Tongue (tissue), 2 donors: ENCODE results near the gene OR10J5. TPM values are rescaled to one million over a fixed set of nuclear protein-coding genes. Genes with fewer than 3 reads are reported as not detected.
"Not testable (repeated sequence)": the region's sequence is repeated elsewhere in the genome, so short reads cannot be mapped to it uniquely, and the experiment has no call there.

ENCODE experiments used
- DNase-seq: peaks from one replicate; pipeline ENCODE4 v3.0.0-alpha.2; 2015
- total RNA-seq: library from RNA; depleted of rRNA; stranded (reverse); fragments of >200 nt; gene quantifications from one replicate; pipeline ENCODE4 v1.2.3, GENCODE V29; 2014

The OR10J5 gene, protein sequence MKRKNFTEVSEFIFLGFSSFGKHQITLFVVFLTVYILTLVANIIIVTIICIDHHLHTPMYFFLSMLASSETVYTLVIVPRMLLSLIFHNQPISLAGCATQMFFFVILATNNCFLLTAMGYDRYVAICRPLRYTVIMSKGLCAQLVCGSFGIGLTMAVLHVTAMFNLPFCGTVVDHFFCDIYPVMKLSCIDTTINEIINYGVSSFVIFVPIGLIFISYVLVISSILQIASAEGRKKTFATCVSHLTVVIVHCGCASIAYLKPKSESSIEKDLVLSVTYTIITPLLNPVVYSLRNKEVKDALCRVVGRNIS
- total RNA-seq: not detected

DNA sequence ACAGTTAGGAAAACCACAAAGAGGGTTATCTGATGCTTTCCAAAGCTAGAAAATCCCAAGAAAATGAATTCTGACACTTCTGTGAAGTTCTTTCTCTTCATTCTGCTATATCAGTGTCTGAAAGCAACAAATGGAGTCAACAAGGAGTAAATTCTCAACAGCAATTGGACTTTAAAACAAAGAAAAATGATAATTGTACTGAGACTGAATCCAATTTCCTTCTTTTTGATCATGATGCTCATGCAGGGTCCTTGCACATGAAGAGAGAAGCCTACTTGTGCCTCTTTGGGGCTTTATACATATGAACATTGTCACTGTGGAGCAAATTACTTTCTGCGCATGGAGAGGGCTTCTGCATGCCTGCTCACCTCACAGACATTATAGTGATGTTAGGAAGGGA is at the start of gene OR10J5:
Gene OR10J5, minus strand, starts transcription at position 101 of the 400 bp plus-strand sequence. Its CDS starts 0 bp downstream, at position 101.
- DNase-seq: no peak

DNA sequence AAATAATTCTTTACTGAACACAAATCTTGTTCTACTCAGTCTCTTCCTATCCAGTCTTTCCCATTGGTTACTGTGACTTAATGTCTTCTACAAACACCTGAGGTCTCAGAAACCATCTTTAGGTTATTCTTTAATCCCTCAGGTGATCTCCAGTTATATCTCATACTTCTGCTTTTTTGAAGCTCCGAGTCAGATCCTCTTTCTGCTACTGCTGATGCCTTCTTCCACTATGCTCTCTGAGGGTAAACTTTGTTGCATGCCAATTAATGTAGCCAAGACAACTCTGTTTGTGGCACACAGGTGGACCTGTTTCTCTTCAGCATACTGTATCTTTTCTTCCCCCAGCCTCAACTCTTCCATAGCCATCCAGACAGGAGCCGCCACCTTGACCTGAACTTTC is 48.7 kb upstream of the OR10J5 start:
- no peak for DNase-seq

DNA sequence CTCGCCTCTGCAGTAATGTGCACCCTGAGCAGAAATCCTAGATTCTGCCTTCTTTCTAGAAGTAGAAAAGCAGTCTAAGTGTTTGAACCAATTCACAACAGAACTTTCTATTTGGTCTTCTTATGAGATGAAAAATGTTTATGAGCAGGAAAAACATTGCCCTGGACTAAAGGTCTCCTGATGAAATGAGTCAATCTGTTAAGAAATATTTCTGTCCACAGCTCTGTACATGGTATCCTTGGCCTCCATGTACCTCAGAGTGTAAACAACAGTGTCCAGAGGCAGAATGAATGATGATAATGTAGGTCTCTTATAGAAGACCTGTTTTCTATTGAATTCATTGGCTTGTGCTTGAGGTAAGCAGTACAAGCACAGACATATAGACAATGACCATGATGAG is 45.6 kb upstream of the OR10J5 start:
- DNase-seq: no peak

DNA sequence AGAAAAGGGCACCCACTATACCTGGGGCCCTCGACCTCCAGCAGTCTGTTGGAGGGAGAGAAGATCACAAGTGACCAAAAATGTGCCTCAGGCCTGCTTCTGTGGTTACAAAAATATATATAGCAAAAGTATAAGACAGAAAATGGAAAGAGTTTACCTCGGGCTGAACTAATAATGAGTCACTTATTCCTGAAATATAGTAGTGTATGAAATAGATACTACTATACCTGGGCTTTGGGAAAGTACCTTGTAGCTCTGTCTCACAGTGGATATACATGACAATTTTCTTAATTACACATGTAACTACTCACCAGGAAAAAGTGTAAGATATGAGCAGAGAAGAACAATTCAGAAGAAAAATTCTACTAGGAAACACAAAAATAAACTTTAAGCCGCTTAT is 44.5 kb upstream of the OR10J5 start:
- no peak for DNase-seq

GRCh38 chr1:159577446-159577845 is 41.6 kb upstream of the OR10J5 start:
- DNase-seq: no peak

- DNase-seq: no peak
Observed at GRCh38 chr1:159562680-159563079, 26.9 kb upstream of the OR10J5 start.

GRCh38 chr1:159561497-159561896 is 25.7 kb upstream of the OR10J5 start:
- no peak for DNase-seq

DNA sequence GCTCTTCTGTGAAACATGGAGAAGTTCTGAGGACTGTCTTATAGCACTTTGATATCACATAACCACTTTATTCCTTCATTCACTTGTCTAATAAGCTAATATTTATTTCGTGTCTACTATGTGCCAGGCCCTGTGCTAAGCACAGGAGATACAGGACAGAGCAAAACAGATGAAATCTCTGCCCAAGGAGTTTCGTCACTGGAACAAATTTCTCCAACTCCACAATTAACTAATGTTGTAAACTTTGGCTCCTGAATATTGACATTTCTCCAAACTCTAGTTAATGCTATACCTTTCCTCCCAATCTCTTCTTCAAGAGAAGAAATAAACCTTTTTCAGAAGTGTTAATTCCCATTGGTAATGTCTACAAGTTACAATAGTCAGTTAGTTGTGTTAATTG is 24.8 kb upstream of the OR10J5 start:
- DNase-seq: no peak

GRCh38 chr1:159556931-159557369 is 21.1 kb upstream of the OR10J5 start:
- DNase-seq: peak; percentile 1

GRCh38 chr1:159554696-159555095 is 18.9 kb upstream of the OR10J5 start:
- DNase-seq: no peak

- no peak for DNase-seq
Observed at GRCh38 chr1:159554261-159554660, 18.5 kb upstream of the OR10J5 start.

- no peak for DNase-seq
Observed at GRCh38 chr1:159548126-159548525, 12.3 kb upstream of the OR10J5 start.

- no peak for DNase-seq
Observed at GRCh38 chr1:159532922-159533321, 2.9 kb downstream of the OR10J5 start.

GRCh38 chr1:159524792-159525191 is 11.0 kb downstream of the OR10J5 start:
- not testable (repeated sequence) for DNase-seq

GRCh38 chr1:159510229-159510541 is 25.6 kb downstream of the OR10J5 start:
- DNase-seq: no peak

- no peak for DNase-seq
Observed at GRCh38 chr1:159509440-159510228, 26.2 kb downstream of the OR10J5 start.

GRCh38 chr1:159508951-159509350 is 26.9 kb downstream of the OR10J5 start:
- no peak for DNase-seq

DNA sequence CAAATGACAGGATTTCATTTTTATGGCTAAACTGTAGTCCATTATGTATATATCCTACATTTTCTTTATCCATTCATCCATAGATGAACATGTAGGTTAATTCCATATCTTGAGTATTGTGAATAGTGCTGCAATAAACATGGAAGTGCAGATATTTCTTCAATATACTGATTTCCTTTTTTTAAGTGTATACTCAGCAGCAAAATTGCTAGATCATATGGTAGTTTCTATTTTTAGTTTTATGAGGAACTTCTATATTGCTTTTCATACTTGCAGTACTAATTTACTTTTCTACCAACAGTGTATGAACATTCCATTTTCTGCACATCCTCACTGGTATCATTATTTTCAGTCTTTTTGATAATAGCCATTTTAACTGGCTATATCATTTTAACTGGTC is 30.1 kb downstream of the OR10J5 start:
- DNase-seq: no peak

GRCh38 chr1:159501082-159501481 is 34.7 kb downstream of the OR10J5 start:
- DNase-seq: no peak

GRCh38 chr1:159494513-159495210 is 41.1 kb downstream of the OR10J5 start:
- DNase-seq: not testable (repeated sequence)

DNA sequence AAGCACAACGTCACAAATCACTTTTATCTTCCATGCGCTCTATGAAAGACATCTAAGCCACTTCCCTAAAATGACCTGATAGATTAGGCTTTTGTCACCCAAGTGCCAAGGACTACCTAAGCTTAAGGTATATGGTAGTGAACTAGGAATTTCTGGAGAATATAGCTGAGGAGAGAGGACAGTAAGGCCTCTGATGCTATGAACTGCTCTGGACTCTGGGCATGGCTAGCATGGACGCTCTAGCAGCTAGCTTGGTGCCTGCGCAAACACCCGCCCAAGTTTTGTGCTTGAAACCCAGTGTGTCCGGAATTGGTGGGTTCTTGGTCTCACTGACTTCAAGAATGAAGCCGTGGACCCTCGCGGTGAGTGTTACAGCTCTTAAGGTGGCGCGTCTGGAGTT is 42.5 kb downstream of the OR10J5 start:
- no peak for DNase-seq

GRCh38 chr1:159492575-159493323 is 43.1 kb downstream of the OR10J5 start:
- DNase-seq: no peak
